Tibial nerve (tissue), 4 donors: Measurements from ENCODE around the gene SKI. TPM values are rescaled to one million over a fixed set of nuclear protein-coding genes. Genes with fewer than 3 reads are reported as not detected.
A peak's percentile ranks its signal among the peaks of the same experiment; 100 is the strongest.

ENCODE experiments used
- DNase-seq, 2 donors: peaks; one replicate each; pipeline ENCODE4 v3.0.0-alpha.2; 2019; ENCODE audit warnings: low spot score in 2 of 2
- H3K27ac ChIP-seq, 4 donors: fragments of 200-600 bp; sonication (generic) in 3 of 4; one replicate each; pipeline ENCODE4 v1.5.1; 2017 to 2019; ENCODE audit warnings: mild to moderate bottlenecking in 1 of 4
- H3K27me3 ChIP-seq, 2 donors: fragments of 200-600 bp; sonication (generic) in 1 of 2; one replicate each; pipeline versions ENCODE4 v1.5.1 to v1.6.0; 2017 to 2019
- H3K36me3 ChIP-seq, 3 donors: fragments of 200-600 bp; sonication (generic); one replicate each; pipeline ENCODE4 v1.5.1; 2018 to 2019
- H3K4me1 ChIP-seq, 4 donors: fragments of 200-600 bp; sonication (generic) in 3 of 4; one replicate each; pipeline ENCODE4 v1.5.1; 2017 to 2019
- H3K4me3 ChIP-seq, 4 donors: fragments of 200-600 bp; sonication (generic) in 3 of 4; one replicate each; pipeline ENCODE4 v1.5.1; 2017 to 2019; ENCODE audit warnings: mild to moderate bottlenecking in 1 of 4, moderate library complexity in 1 of 4
- H3K9me3 ChIP-seq, 4 donors: fragments of 200-600 bp; sonication (generic) in 3 of 4; one replicate each; pipeline ENCODE4 v1.5.1; 2017 to 2019
- CTCF ChIP-seq, 5 experiments: fragments of 200-600 bp in 3 of 5; fragments of 450-650 bp in 2 of 5; sonication (generic) in 3 of 5; IDR thresholded peaks; one replicate each; pipeline ENCODE4 v1.5.1; 2016 to 2019; ENCODE audit warnings: antibody characterized with exemption in 5 of 5, mild to moderate bottlenecking in 3 of 5, moderate library complexity in 2 of 5
- EP300 ChIP-seq, 2 donors: sonication (generic); formaldehyde crosslinking; IDR thresholded peaks; one replicate each; pipeline ENCODE4 v1.6.1; 2017; ENCODE audit warnings: antibody characterized with exemption in 2 of 2, mild to moderate bottlenecking in 1 of 2
- POLR2A ChIP-seq, 2 donors: fragments of 450-650 bp; IDR thresholded peaks; one replicate each; pipeline ENCODE4 v1.6.1; 2017; ENCODE audit warnings: antibody characterized with exemption in 2 of 2, mild to moderate bottlenecking in 2 of 2, moderate library complexity in 2 of 2
- WGBS, 2 donors: methylation state at CpG; one replicate each; pipeline ENCODE4 v1.1.5; 2018; 5-methylcytosine and 5-hydroxymethylcytosine counted together
- total RNA-seq, 4 donors: library from RNA; depleted of rRNA; stranded (reverse); fragments of >200 nt; gene quantifications; one replicate each; pipeline ENCODE4 v1.1.0, GENCODE V29; 2016

Gene SKI
- total RNA-seq, 4 donors from 2014 or later: 62.8 to 100 (median 72.2) TPM

- H3K36me3 ChIP-seq: no peaks in the 10 kb centered on the region
- no peak for DNase-seq
- no peaks in the 10 kb centered on the region for H3K9me3 ChIP-seq
- no peaks in the 10 kb centered on the region for H3K27me3 ChIP-seq
- TF ChIP-seq POLR2A (IDR thresholded peaks at IDR 0.05) (no peak), EP300 (IDR thresholded peaks at IDR 0.05) (no peak), CTCF (IDR thresholded peaks at IDR 0.05) (no peak)
- peak overlapping the region in 2 of 4 donors; percentile 94 to 96 for H3K27ac ChIP-seq
- WGBS, 2 donors: 75 to 91% methylated on average over 15 to 20 of the region's 21 CpGs
- no peak overlapping the region for H3K4me3 ChIP-seq
- H3K4me1 ChIP-seq: peaks cover 7 to 100% (median 57%) of the 10 kb centered on the region in 4 donors
Observed at GRCh38 chr1:2319291-2319690, 91.2 kb downstream of the SKI start.

DNA sequence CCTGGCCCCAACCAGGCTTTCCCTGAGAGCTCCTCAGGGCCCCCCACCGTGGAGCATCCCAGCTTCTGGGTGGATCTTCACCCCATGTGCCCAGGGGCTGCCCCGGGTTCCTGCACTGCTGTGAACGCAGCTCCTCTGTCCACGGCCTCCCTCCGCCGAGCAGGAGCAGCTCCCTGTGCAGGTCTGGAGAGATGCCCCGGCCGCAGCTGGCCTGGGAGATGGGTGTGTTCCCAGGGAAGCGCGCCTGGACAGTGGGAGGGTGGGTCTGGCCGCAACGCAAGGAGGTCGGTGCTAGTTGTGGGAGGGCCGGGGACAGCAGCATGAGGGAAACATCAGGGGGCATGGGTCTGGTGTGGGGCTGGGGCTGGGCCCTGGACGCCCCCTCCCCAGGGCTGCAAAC, 91.9 kb downstream of the SKI start:
- Histone ChIP-seq H3K36me3 (no peaks in the 10 kb centered on the region), H3K4me1 (peaks cover 7 to 96% (median 52%) of the 10 kb centered on the region in 4 donors), H3K9me3 (no peaks in the 10 kb centered on the region), H3K4me3 (no peak overlapping the region), H3K27me3 (no peaks in the 10 kb centered on the region), H3K27ac (peak overlapping the region in 2 of 4 donors; percentile 94 to 96)
- DNase-seq: no peak
- WGBS, 2 donors: 17 to 68% methylated on average over 7 to 15 of the region's 15 CpGs
- TF ChIP-seq EP300 (IDR thresholded peaks at IDR 0.05) (no peak), POLR2A (IDR thresholded peaks at IDR 0.05) (no peak), CTCF (IDR thresholded peaks at IDR 0.05) (no peak)

- no peak overlapping the region for H3K4me3 ChIP-seq
- peaks cover 7 to 86% (median 43%) of the 10 kb centered on the region in 4 donors for H3K4me1 ChIP-seq
- no peaks in the 10 kb centered on the region for H3K36me3 ChIP-seq
- no peak for DNase-seq
- H3K27me3 ChIP-seq: no peaks in the 10 kb centered on the region
- no peaks in the 10 kb centered on the region for H3K9me3 ChIP-seq
- TF ChIP-seq POLR2A (IDR thresholded peaks at IDR 0.05): no peak
- TF ChIP-seq EP300 (IDR thresholded peaks at IDR 0.05): peak in 1 of 2 donors; percentile 9
- H3K27ac ChIP-seq: peak overlapping the region; percentile 53 to 96 (median 78)
- 41 to 50% methylated on average over 2 to 35 of the region's 41 CpGs for WGBS, 2 donors
Observed at GRCh38 chr1:2320760-2321667, 92.9 kb downstream of the SKI start.

- peak; percentile 9 to 68 for TF ChIP-seq EP300 (IDR thresholded peaks at IDR 0.05)
- no peak for TF ChIP-seq POLR2A (IDR thresholded peaks at IDR 0.05)
- TF ChIP-seq CTCF (IDR thresholded peaks at IDR 0.05): peak in 1 of 5 experiments; percentile 11
- 5% methylated on average over 27 to 28 of the region's 30 CpGs for WGBS, 2 donors
- DNase-seq: peak; percentile 65 to 66
- Histone ChIP-seq H3K4me1 (peaks cover 7 to 75% (median 38%) of the 10 kb centered on the region in 4 donors), H3K27ac (peak overlapping the region; percentile 53 to 96 (median 78)), H3K27me3 (no peaks in the 10 kb centered on the region), H3K36me3 (no peaks in the 10 kb centered on the region), H3K9me3 (no peaks in the 10 kb centered on the region), H3K4me3 (peak overlapping the region in 1 of 4 donors; percentile 29)
Observed at GRCh38 chr1:2322065-2322571, 94.0 kb downstream of the SKI start.

- Histone ChIP-seq H3K9me3 (no peaks in the 10 kb centered on the region), H3K4me3 (peak overlapping the region in 1 of 4 donors; percentile 29), H3K36me3 (no peaks in the 10 kb centered on the region), H3K27ac (peak overlapping the region; percentile 19 to 96 (median 74)), H3K4me1 (peaks cover 7 to 69% (median 38%) of the 10 kb centered on the region in 4 donors), H3K27me3 (no peaks in the 10 kb centered on the region)
- TF ChIP-seq CTCF (IDR thresholded peaks at IDR 0.05) (no peak), POLR2A (IDR thresholded peaks at IDR 0.05) (no peak), EP300 (IDR thresholded peaks at IDR 0.05) (no peak)
- no peak for DNase-seq
- WGBS, 2 donors: 35 to 39% methylated on average over 16 to 34 of the region's 41 CpGs
Observed at GRCh38 chr1:2322581-2323211, 94.6 kb downstream of the SKI start.
